MV-4-11 (cell line): ENCODE results near the gene F5.
A peak's percentile ranks its signal among the peaks of the same experiment; 100 is the strongest.
"Not testable (repeated sequence)": the region's sequence is repeated elsewhere in the genome, so short reads cannot be mapped to it uniquely, and the experiment has no call there.

Source experiments
- DNase-seq: peaks from one replicate; lab custom pipeline; 2025; lab: John Stamatoyannopoulos, UW

The F5 gene

GRCh38 chr1:169508432-169509338, 77.6 kb downstream of the F5 start:
- DNase-seq: no peak

GRCh38 chr1:169507413-169507812, 78.9 kb downstream of the F5 start:
- no peak for DNase-seq

- DNase-seq: not testable (repeated sequence)
These were observed 82.7 kb downstream of the F5 start for GRCh38 chr1:169503601-169504000.

GRCh38 chr1:169499807-169500206, 86.5 kb downstream of the F5 start:
- DNase-seq: no peak

GRCh38 chr1:169497317-169497716, 89.0 kb downstream of the F5 start:
- DNase-seq: no peak

- DNase-seq: no peak
These were observed 90.4 kb downstream of the F5 start for GRCh38 chr1:169495916-169496315.

- DNase-seq: no peak
These were observed 91.1 kb downstream of the F5 start for GRCh38 chr1:169495046-169495775.

- DNase-seq: no peak
These were observed 91.9 kb downstream of the F5 start for GRCh38 chr1:169494343-169494742.

- DNase-seq: no peak
These were observed 93.0 kb downstream of the F5 start for GRCh38 chr1:169493251-169493650.

GRCh38 chr1:169491845-169492281, 94.4 kb downstream of the F5 start:
- DNase-seq: no peak

- no peak for DNase-seq
These were observed 98.1 kb downstream of the F5 start for GRCh38 chr1:169488157-169488556.

GRCh38 chr1:169487561-169487960, 98.7 kb downstream of the F5 start:
- DNase-seq: no peak

- DNase-seq: no peak
These were observed 99.1 kb downstream of the F5 start for GRCh38 chr1:169487133-169487532.

- DNase-seq: no peak
These were observed 99.8 kb downstream of the F5 start for GRCh38 chr1:169486281-169487051.

- peak; percentile 98 for DNase-seq
These were observed 100.6 kb downstream of the F5 start, which contains the start of gene SLC19A2 for GRCh38 chr1:169485431-169486280. Gene SLC19A2 (minus strand): TSS chr1:169485944. CDS start chr1:169485766, 178 bp downstream.

GRCh38 chr1:169484683-169485430, 101.4 kb downstream of the F5 start:
- DNase-seq: peak; percentile 19

GRCh38 chr1:169484101-169484500, 102.2 kb downstream of the F5 start:
- DNase-seq: no peak

- no peak for DNase-seq
These were observed 102.7 kb downstream of the F5 start for GRCh38 chr1:169483500-169483966.

- no peak for DNase-seq
These were observed 106.8 kb downstream of the F5 start for GRCh38 chr1:169479363-169480066.
